ENCODE results near the gene CDK2AP2. TPM values are rescaled to one million over a fixed set of nuclear protein-coding genes. Genes with fewer than 3 reads are reported as not detected.

The CDK2AP2 gene
- total RNA-seq, 1 donor from 2014 or later: 21.9 TPM

GRCh38 chr11:67497656-67498291 is 10.2 kb downstream of the CDK2AP2 start:
- no peak overlapping the region for H3K27ac Mint-ChIP-seq (ENCODE audit: unreplicated experiment)
- no peak for TF ChIP-seq CTCF (IDR thresholded peaks at IDR 0.05; ENCODE audit: partially characterized antibody, unreplicated experiment)
- H3K4me1 Mint-ChIP-seq (ENCODE audit: low read depth, unreplicated experiment): peaks cover under 1% of the 10 kb centered on the region
- H3K36me3 Mint-ChIP-seq (ENCODE audit: unreplicated experiment): no peaks in the 10 kb centered on the region
- peaks cover 4% of the 10 kb centered on the region for H3K27me3 Mint-ChIP-seq (ENCODE audit: unreplicated experiment)
- DNase-seq: no peak
- H3K9me3 Mint-ChIP-seq (ENCODE audit: unreplicated experiment): no peaks in the 10 kb centered on the region
- no peak overlapping the region for H3K4me3 Mint-ChIP-seq (ENCODE audit: unreplicated experiment)

GRCh38 chr11:67496113-67496512 is 11.8 kb downstream of the CDK2AP2 start:
- no peak for DNase-seq
- no peak for TF ChIP-seq CTCF (IDR thresholded peaks at IDR 0.05; ENCODE audit: partially characterized antibody, unreplicated experiment)
- Mint-ChIP-seq H3K36me3 (ENCODE audit: unreplicated experiment) (no peaks in the 10 kb centered on the region), H3K9me3 (ENCODE audit: unreplicated experiment) (no peaks in the 10 kb centered on the region), H3K4me3 (ENCODE audit: unreplicated experiment) (no peak overlapping the region), H3K4me1 (ENCODE audit: low read depth, unreplicated experiment) (no peaks in the 10 kb centered on the region), H3K27ac (ENCODE audit: unreplicated experiment) (no peak overlapping the region), H3K27me3 (ENCODE audit: unreplicated experiment) (peaks cover 4% of the 10 kb centered on the region)

- H3K9me3 Mint-ChIP-seq (ENCODE audit: unreplicated experiment): no peaks in the 10 kb centered on the region
- no peak overlapping the region for H3K27ac Mint-ChIP-seq (ENCODE audit: unreplicated experiment)
- no peaks in the 10 kb centered on the region for H3K36me3 Mint-ChIP-seq (ENCODE audit: unreplicated experiment)
- no peak for TF ChIP-seq CTCF (IDR thresholded peaks at IDR 0.05; ENCODE audit: partially characterized antibody, unreplicated experiment)
- no peaks in the 10 kb centered on the region for H3K4me1 Mint-ChIP-seq (ENCODE audit: low read depth, unreplicated experiment)
- no peak for DNase-seq
- H3K27me3 Mint-ChIP-seq (ENCODE audit: unreplicated experiment): no peaks in the 10 kb centered on the region
- H3K4me3 Mint-ChIP-seq (ENCODE audit: unreplicated experiment): no peak overlapping the region
Observed at GRCh38 chr11:67495234-67496005, 12.5 kb downstream of the CDK2AP2 start.

GRCh38 chr11:67494371-67495233 is 13.4 kb downstream of the CDK2AP2 start:
- Mint-ChIP-seq H3K4me1 (ENCODE audit: low read depth, unreplicated experiment) (no peaks in the 10 kb centered on the region), H3K27ac (ENCODE audit: unreplicated experiment) (no peak overlapping the region), H3K9me3 (ENCODE audit: unreplicated experiment) (no peaks in the 10 kb centered on the region), H3K27me3 (ENCODE audit: unreplicated experiment) (no peaks in the 10 kb centered on the region), H3K36me3 (ENCODE audit: unreplicated experiment) (no peaks in the 10 kb centered on the region), H3K4me3 (ENCODE audit: unreplicated experiment) (no peak overlapping the region)
- TF ChIP-seq CTCF (IDR thresholded peaks at IDR 0.05; ENCODE audit: partially characterized antibody, unreplicated experiment): no peak
- no peak for DNase-seq
